GM19463 (cell line): ENCODE results near the gene ARMC9.
"Not testable (repeated sequence)": the region's sequence is repeated elsewhere in the genome, so short reads cannot be mapped to it uniquely, and the experiment has no call there.

Source experiments
- ATAC-seq: cut with Tn5 transposase; IDR thresholded peaks from one replicate; pipeline ENCODE4 v1.9.1; 2021; ENCODE audit warnings: mild to moderate bottlenecking, moderate library complexity; ENCODE audit not compliant: unreplicated experiment

Gene ARMC9

DNA sequence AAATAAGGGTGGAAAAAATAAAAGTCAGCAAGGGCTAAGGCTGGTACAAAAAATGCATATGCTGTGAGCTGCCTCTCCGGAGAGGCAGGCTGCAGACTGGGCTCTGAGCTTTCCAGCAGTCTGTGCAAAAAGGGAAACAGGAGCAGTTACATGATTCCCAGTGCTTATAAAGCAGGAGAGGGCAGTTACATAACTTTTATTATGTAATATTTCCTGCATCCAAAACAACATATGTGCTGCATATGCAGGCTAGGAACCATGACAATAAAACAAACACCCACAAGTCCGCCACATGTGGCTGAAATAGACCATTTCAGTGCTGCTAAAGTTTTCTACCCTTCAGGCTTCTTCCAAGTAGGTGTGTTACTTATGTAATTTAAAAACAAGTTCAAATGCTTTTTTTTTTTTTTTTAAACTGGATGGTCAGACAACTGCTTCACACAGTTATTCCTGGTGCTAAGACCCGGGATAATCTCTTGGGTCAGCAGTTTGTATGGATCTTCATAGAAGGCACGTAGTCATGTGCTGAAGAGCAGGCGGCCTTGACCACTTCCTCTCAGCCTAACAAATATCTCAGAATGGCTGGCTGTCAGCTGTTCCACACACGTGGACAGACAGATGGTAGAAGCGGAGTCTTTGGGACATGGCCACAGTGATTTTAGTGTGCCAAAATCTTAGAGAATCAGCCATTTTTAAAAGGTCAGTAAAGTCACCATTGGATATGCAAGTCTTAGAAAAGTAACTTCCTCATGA is 43.5 kb downstream of the ARMC9 start:
- ATAC-seq, result no peak

DNA sequence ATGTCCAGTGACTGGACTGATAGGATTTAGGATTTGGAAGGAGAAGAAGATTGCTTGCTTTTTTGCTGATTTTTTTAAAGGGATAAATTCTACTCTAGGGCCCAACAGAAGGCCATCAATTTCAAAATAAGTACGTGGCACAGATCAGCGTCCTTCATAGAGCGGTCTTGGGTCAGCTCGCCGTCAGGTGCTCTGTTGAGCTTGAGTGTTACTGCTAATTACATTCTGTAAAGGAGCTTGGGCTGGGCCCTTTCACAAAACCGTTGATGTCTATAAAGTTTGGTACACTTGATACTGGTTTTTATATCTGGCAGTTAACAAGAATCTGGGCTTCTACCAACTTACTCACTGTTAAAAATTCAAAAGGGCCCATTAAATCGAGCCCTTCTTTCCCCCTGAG is 45.4 kb downstream of the ARMC9 start:
- no peak for ATAC-seq

DNA sequence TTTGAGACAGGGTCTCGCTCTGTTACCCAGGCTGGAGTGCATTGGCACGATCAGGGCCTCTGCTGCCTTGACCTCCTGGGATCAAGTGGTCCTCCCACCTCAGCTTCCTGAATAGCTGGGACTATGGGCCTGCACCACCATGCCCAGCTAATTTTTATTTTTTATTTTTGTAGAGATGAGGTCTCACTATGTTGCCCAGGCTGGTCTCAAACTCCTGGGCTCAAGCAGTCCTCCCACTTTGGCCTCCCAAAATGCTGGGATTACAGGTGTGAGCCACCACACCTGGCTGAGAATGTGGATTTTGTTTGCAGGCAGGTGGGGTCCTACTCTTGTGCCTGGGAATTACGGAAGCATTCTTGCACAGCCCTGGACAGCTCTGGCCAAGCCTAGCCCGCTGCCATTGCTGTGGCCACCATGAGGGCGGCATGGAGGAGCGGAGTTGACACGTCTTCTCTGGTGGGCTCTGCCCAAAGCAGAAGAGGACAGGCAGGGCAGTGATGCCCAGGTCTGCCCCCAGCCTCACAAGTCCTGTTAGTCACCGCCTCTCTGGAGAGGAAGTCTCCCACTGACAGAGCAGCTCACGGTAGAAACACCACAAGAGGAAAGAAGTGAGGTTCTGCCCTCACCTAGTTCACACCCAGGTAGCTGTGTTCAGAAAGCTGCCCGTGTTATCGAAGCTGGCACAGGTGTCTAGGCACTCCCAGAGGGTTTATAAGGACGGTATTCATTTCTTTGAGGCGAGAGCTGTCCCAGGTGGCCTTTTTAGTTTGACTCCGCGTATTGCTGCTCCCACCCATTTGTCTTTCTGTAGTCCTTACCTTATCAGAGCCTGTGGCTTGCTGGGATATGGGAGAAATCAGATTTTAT is 46.2 kb downstream of the ARMC9 start:
- ATAC-seq, result no peak

DNA sequence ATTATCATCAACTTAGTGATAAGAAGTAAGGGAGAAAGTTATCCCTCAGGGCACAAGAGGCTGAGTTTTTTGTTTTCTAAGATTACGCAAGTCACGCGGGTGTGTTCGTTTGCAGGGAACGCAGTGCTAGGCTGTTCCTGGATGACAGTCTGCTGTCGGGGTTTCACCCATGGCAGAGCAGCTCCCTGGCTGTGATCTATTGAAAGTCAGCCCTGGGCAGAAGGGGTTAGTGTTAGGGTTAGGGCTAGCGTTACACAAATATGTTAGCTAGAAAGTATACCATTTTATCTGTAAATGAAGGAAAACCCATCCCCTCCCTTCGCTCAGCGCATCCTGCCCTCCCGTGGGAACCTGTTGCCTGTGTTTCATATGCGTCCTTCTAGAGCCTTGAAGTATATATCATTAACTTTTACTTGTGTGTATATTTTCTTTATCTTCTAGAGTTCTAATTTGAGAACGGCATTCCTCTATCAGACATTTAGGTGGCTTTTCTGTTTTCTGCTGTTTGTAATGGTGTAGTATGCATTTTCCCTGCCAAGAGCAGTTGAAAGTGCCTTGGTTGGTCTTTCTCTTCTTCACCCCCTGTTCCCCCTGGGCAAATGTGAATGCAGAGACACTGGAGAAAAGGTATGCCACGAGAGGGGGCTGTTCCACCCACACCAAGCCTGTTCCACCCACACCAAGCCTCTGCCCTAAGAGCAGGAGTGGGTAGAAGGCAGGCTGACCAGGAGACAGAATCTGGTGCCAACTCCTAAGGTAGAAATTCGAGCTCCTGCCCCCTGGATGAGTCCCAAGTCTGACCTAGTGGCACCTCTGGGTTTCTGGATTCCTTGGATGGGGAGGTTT is 47.0 kb downstream of the ARMC9 start:
- ATAC-seq, result no peak

DNA sequence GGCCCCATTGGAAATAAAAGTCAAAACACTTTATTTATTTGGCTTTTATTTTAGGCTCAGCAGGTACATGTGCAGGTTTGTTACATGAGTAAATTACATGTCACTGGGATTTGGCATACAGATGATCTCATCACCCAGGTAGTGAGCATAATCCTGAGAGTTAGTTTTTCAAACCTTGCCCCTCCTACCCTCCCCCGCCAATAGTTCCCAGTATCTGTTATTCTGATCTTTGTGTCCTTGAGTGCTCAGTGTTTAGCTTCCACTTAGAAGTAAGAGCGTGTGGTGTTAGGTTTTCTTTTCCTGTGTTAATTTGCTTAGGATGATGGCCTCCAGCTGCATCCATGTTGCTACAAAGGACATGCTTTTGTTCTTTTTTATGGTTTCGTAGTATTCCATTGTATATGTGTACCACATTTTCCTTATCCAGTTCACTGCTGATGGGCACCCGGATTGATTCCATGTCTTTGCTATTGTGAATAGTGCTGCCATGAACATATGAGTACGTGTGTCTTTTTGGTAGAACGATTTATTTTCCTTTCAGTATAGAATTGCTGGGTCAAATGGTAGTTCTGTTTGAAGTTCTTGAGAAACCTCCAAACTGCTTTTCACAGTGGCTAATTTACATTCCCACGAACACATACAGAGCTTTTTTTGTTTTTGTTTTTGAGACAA is 47.9 kb downstream of the ARMC9 start:
- no peak for ATAC-seq

DNA sequence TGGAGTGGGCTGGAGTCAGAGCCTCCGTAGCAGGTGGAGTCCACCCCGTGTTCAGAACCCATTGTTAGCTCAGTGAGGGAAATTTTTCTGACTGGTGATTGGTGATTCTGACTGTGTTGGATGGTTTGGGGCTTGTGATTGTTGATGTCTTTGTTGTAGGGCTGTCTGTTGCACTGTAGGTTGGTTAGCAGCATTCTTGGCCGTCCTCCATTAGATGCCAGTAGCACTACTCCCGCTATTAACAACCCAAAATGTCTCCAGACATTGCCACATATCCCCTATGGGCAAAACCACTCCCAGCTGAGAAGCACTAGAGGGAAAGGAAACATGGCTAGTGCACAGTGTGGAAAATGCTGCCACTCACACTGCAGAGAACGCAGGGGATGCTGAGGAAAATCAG is 51.7 kb downstream of the ARMC9 start:
- no peak for ATAC-seq

DNA sequence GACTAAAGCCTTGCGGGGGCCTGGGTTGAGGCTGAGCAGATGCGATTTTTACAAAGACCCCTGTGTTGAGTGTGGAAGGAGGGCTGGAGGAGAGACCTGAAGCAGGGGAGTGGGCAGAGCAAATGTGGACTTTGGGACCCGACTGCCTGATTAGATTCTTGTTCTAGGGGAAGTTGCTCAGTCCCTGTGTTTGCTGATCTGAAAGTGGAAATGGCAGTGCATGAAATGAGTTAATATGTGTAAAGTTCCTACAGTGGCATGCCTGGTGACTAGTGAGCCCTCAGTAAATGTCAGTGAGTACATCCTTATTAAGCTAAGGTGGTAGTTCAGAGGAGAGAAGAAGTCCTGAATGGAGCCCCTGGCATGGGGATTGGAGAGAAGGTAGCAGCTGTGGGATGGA is 52.3 kb downstream of the ARMC9 start:
- ATAC-seq, result no peak

DNA sequence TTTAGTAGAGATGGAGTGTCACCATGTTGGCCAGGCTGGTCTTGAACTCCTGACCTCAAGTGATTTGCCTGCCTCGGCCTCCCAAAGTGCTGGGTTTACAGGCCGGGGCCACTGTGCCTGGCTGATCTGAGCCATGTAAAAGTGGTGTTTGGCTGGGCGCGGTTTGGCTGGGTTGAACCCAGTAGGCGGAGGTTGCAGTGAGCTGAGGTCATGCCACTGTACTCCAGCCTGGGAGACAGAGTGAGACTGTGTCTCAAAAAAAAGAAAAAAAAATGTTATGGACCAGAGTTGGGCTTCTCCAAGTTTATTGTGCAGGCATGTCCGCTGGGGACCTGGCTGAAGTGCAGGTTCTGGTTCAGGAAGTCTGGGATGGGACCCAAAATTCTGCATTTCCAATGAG is 54.9 kb downstream of the ARMC9 start:
- not testable (repeated sequence) for ATAC-seq

DNA sequence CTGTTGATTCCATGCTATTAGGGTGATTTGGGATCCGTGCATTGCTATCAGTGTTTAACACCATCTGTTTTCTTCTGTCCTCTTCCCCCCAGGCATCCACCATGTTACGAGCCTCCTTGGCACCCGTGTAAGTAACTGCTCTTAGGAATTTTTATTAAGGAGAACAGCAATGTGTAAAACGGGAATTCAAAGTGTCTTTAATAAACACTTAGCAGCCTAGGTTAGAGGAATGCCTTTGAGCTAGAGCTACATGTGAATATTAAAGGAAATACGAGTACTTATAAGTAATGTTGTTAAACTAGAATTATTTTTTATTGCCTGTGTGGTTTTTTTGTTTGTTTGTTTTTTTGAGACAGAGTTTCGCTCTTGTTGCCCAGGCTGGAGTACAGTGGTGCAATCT is 58.1 kb downstream of the ARMC9 start:
- ATAC-seq, result no peak

DNA sequence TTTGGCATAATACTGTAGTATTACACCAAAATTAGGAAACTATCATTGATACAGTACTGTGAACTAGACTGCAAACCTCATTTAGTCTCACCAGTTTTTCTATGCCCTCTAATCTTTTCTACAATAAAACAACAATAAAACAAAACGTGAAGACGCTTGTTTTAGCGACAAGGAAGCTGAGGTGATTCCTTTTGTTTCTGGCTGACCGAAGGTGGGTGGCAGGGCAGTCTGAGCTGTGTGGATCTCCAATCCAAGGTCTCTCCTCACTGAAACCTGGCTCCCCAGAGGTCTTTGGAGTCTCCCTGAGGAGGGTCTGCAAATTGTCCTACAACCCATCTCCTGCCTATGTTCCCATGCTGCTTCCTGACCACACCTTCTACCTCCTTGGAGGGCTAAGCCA is 59.3 kb downstream of the ARMC9 start:
- ATAC-seq, result no peak

DNA sequence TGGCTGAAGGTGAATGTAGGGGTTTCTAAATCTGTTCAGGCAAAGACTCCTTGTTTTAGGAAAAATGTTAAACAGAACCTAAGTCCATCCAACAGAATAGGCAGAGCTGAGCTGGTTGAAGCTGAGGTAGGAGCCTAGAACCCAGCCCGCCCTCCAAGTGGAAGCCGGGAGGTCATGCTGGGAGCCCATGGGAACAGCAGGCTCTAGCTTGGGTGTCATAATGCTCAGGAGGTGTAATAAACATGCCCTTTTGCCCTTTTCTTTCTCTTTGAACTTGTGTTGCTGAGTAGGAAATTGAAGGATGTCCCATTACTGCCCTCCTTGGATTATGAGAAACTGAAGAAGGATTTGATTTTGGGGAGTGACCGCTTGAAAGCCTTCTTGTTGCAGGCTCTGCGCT is 60.3 kb downstream of the ARMC9 start:
- ATAC-seq, result no peak

DNA sequence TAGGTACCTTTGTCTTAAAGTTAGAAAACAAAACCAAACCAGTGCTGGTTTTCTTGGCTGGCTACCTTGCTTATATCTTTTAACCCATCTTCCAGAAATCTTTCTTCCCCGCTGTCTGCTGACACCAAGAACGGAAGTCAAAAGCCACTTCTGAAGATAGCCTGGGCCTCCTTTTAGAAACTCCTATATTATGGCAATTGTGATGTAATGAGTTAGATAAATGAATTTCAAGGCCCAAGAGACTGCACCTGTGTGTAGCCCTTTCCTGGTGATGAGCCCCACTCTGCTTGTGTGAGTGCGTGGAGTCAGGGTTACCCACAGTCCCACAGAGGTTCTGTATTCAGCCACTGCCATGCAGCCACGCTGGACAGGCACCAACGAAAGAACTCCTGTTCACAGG is 60.7 kb downstream of the ARMC9 start:
- no peak for ATAC-seq

DNA sequence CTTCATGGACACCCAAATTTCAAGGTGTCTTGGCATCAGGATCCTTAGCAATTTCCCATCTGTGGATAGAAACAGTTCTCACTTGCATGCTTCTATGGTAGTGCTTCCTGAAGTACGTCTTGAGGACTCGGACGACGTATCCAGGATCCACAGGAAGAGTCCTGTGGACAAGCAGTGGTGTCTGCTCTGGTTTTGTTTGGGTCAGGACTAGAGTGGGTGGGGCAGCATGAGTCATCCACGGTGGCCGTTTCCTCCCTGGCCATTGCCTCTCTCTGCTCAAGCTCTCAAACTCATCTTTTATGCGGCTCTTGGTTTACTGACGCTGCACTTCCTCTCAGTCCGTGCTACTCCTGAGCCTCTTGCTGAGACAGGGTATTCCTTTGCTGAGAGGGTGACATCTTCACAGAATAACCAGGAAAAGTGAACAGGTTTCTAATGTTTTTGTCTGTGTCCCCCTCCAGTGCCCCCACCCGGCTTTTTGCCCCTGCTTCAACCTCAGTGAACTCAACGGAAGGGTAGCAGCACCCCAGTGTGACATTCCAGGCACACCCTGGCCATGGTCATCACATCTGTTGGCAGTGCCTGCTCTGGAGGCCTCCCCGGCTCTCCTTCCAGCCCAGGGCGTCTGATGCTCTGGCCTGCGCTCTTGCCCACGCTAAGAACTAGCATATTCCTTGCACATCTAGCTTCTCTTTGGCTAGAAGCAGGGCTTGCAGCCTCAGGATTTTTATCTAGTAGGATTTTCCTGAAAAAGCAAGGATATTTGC is 62.2 kb downstream of the ARMC9 start:
- no peak for ATAC-seq

DNA sequence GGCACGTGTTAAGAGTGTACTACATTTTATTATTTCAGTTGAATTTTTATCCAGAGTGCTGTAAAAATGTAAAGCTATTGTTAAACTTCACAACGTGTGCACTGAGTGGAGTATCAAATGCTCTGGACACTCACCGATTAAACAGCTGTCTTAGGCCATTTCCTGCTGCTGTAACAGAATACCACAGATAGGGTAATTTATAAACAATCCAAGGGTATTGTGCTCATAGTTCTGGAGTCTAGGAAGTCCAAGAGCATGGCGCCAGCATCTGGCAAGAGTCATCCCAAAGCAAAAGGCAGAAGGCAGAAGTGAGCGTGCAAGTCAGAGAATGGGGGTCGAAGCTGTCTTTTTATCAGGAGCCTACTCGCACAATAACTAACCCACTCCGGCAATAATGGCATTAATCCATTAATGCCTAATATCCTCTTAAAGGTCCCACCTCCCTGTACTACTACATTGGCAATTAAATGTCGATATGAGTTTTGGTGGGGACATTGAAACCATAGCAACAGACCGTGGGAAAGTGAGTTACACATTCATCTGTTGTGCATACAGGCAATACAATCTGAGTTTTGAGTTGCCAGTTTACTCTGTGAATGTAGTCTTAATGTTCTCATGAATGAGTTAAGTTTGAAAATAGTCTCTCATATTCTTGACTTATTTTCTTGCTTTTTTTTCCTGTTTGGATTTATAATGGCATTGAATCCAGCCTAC is 64.8 kb downstream of the ARMC9 start:
- ATAC-seq, result no peak

DNA sequence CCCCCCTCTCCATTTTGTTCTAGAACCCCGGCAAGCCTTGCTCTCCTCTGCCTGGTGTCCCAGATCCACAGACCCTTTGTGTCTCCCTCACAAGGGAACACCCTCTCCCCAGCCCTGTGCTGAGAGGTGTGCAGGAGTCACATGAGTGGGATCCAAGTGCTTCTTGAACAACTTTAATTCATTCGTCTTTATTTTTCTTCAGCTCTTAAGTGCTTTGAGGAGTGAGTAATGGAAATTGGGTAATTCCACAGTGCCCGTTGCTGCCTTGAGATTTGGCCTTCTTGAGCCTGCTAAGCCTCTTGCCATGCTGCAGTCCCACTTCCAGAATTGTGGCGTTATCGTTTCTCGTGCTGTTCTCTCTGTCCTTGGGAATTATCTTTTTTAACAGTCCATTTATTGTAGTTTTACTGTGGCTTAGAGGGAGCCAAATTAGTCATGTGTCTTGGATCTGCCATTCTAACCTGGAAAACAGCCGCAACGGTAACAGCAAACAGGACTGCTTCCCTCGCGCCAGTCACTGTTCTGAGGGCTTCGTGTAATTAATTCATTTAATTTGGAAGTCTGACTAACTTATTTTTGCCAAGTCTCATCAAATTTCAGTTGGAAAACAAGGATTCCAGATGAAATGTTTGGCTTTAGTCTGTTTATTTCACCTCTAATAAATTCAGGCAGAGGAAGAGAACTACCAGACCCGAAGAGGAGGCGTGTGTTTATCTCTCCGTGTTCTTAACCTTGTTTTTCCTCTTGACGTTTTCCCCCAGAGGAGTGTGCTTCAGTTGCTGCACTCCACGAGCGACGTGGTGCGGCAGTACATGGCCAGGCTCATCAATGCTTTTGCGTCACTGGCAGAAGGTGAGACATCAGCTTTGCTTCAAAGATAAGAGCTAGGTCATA is 72.0 kb downstream of the ARMC9 start:
- no peak for ATAC-seq

DNA sequence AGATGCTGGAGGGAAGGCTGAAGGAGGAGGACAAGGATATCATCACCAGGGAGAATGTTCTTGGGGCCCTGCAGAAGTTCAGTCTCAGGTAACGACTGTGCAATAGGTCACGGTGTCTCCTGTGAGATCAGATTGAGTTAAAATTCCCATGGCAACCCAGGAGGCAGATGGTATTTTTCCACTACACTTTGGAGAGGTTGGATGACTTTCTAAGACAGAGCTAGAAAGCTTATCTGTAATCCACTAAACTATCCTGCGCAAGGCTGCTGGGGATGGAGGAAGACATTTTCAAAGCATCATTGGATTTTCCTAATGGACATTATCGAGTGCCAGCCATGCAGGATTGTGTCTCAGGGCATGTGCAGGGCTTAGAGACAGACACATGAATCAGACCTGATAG is 74.6 kb downstream of the ARMC9 start:
- ATAC-seq, result no peak

DNA sequence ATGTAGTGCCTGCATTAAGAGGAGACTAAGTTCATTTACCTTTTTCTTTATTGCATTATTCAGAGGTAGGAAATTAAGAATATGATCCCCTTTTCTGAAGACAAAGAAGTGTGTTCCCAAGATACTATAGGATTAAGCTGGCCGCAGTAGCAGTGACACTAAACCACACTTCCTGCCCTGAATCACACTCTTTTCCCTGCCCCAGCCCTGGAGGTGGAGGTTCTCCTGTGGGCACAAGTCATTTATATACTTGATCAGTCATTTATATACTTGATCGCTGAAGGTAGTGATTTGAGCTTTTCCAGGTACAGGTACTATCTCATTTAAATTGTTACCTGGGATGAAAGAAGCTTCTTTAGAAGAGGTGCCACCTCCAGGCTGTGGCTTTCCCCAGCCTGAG is 78.6 kb downstream of the ARMC9 start:
- no peak for ATAC-seq

DNA sequence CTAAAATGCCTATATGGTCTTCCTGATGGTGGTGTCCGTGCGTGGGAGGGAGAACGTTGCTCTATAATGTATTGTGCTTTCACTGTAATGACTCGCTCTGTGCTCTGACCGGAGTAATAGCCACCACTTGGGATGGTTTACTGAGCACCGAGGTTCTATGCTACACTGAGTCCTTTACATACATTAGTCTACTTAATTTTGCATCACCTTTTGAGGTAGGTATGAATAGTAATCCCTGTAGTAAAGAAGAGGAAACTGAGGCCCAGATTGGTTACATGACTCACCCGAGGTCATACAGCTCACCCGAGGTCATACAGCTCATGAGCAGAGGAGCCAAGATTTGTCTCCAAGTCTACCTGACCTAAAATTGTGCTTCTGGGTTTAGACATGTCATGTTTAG is 79.5 kb downstream of the ARMC9 start:
- ATAC-seq, result no peak

DNA sequence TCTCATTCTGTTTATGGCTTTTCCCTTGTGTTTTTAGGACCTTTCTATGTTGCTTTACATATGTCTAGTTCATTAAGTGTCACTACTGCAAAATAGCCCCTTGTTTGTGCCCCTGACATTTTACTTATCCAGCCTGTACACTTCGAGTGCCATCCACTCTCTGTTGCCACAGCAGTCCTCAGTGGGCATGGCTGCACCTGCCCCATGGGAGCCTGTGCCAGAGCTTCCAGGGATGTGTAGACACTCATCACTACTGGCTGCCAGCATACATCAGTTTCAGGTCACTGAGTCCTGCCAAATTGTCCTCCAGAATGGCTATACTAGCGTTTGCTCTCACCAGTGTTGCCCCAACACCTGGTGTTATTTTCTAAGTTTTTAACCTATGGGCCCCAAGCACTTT is 80.4 kb downstream of the ARMC9 start:
- ATAC-seq, result no peak
